Measurements from ENCODE around the gene RHBDF1.

DNA sequence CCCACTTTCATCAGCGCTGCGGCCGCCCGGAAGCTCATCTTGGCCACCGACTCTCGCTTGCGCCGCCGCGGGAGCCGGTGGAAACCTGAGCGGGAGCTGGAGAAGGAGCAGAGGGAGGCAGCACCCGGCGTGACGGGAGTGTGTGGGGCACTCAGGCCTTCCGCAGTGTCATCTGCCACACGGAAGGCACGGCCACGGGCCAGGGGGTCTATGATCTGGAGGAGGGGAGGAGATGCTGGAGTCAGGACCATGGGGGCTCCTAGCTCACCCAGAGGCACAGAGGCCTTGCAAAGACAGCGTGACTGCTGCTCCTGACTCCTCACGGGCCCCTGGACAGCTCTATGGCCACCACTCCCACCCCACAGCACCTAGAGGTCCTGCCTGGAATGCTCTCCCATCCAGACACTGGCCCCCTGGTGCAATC lies 9.5 kb downstream of the RHBDF1 start:
- TF ChIP-seq, protein P1, sequence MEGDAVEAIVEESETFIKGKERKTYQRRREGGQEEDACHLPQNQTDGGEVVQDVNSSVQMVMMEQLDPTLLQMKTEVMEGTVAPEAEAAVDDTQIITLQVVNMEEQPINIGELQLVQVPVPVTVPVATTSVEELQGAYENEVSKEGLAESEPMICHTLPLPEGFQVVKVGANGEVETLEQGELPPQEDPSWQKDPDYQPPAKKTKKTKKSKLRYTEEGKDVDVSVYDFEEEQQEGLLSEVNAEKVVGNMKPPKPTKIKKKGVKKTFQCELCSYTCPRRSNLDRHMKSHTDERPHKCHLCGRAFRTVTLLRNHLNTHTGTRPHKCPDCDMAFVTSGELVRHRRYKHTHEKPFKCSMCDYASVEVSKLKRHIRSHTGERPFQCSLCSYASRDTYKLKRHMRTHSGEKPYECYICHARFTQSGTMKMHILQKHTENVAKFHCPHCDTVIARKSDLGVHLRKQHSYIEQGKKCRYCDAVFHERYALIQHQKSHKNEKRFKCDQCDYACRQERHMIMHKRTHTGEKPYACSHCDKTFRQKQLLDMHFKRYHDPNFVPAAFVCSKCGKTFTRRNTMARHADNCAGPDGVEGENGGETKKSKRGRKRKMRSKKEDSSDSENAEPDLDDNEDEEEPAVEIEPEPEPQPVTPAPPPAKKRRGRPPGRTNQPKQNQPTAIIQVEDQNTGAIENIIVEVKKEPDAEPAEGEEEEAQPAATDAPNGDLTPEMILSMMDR (IDR thresholded peaks at IDR 0.05): no peak
- no peak for TF ChIP-seq POLR2A (IDR thresholded peaks at IDR 0.05)
